ENCODE data around the gene TNN. TPM values are rescaled to one million over a fixed set of nuclear protein-coding genes. Genes with fewer than 3 reads are reported as not detected.

The TNN gene
- total RNA-seq (2013; cell fraction: nucleolus; rRNA removed) = 0.10 and 0.13 TPM in 2 replicates
- total RNA-seq (2014; rRNA removed) = 0.11 and 0.17 TPM in 2 replicates
- total RNA-seq (2014; rRNA removed; fragmentation: Illumina TruSeq; extraction: Trizol) = 0.09 TPM in 2 replicates
- 0.10 TPM in 1 of 2 replicates, not detected in the other for total RNA-seq (2021)
- polyA plus RNA-seq (2011; ENCODE audit: low read depth) = 0.08 TPM
- polyA plus RNA-seq (2011; rRNA removed) = 0.14 and 0.16 TPM in 2 replicates
- polyA plus RNA-seq (2011; cell fraction: cytosol; rRNA removed) = 0.09 and 0.17 TPM in 2 replicates
- 0.03 TPM in 1 of 2 replicates, not detected in the other for polyA plus RNA-seq (2011; cell fraction: nucleus; rRNA removed)
- polyA plus RNA-seq (2012) = 0.18 and 0.22 TPM in 2 replicates
- 0.13 TPM in 1 of 2 replicates, not detected in the other for polyA plus RNA-seq (2014; fragmentation: Illumina TruSeq; extraction: Trizol)
- polyA plus RNA-seq (2014; fragmentation: Nextera tagmentation; extraction: Ambion mirVana) = under 1 TPM; 0.05 to 0.09 TPM
- polyA plus RNA-seq (2014; rRNA removed) = 0.06 and 0.08 TPM in 2 replicates
- under 1 TPM; 0.12 to 0.15 TPM for polyA plus RNA-seq (2016; fragmentation: Nextera tagmentation; extraction: Ambion mirVana)
- 0.05 and 0.07 TPM in 2 replicates for polyA minus RNA-seq (2011; rRNA and poly(A)+ RNA removed)
- polyA minus RNA-seq (2011; cell fraction: cytosol; rRNA and poly(A)+ RNA removed) = not detected in 2 replicates
- polyA minus RNA-seq (2011; cell fraction: nucleus; rRNA and poly(A)+ RNA removed) = not detected in 2 replicates
- percentile 14 among the genes with signal in this experiment for Bru-seq, nascent RNA
- percentile 12 among the genes with signal in this experiment for BruChase-seq, experiment 1, labeled RNA remaining after a 6-hour chase
- BruChase-seq, experiment 2, labeled RNA remaining after a 2-hour chase = percentile 13 among the genes with signal in this experiment
- long read RNA-seq, experiment 1, partial matches to known transcripts = 1 of 2 reads
- long read RNA-seq, experiment 1, other reads (novel, unspliced or antisense) = 1 of 2 reads
- long read RNA-seq, experiment 2, partial matches to known transcripts = 0 of 4 reads
- long read RNA-seq, experiment 2, other reads (novel, unspliced or antisense) = 4 of 4 reads

GRCh38 chr1:175067362-175068106, at the start of gene TNN:
Gene TNN, plus strand, starts transcription at chr1:175067833. Its CDS starts 9,586 bp downstream, at chr1:175077419.
- Histone ChIP-seq H4K20me1 (ENCODE audit: control insufficient read depth, insufficient read depth) (no peaks in the 10 kb centered on the region), H3K4me2 (ENCODE audit: control insufficient read depth, insufficient read depth) (no peak within 1 kb of the TSS), H2AFZ (ENCODE audit: control insufficient read depth, low read depth, low read length) (no peak within 1 kb of the TSS), H3K27ac (ENCODE audit: control insufficient read depth, insufficient read depth) (no peak within 1 kb of the TSS), H3K4me1 (ENCODE audit: control insufficient read depth, insufficient read depth, low read length) (0 out of 2 replicates have a peak, but pooled peaks cover 2% of the 10 kb centered on the region), H3K4me3 (no peak within 1 kb of the TSS), H3K27me3 (replicated peaks in 1 of 2; ENCODE audit: control insufficient read depth in 2 of 2, insufficient read depth in 2 of 2, low read length in 1 of 2) (peaks cover 4 to 5% of the 10 kb centered on the region in 2 experiments; a peak in 3 of 4 replicates), H3K36me3 (ENCODE audit: control insufficient read depth in 2 of 2, insufficient read depth in 2 of 2, low read length in 1 of 2) (no peaks in the 10 kb centered on the region), H3K9ac (ENCODE audit: control insufficient read depth, insufficient read depth, low read length) (no peak within 1 kb of the TSS), H3K79me2 (ENCODE audit: control insufficient read depth, insufficient read depth, low read length) (no peaks in the 10 kb centered on the region), H3K9me3 (replicated peaks; ENCODE audit: control insufficient read depth, insufficient read depth, low read length) (no peaks in the 10 kb centered on the region)
- no TSS peak for BruUV-seq (replicated peaks)
- in situ Hi-C loops (cut with MboI) = no loop called here
- ChIA-PET SMC1A (ENCODE audit: uncharacterized antibody, unreplicated experiment) (interaction anchor here (0.9 to 1.5 kb wide), 3 partner anchors 19 to 58 kb away, joined by 3 to 5 read pairs (median 3); no protein-coding TSS in a partner anchor), RAD21 (ENCODE audit: unreplicated experiment) (interaction anchor here (1.3 kb wide), 1 partner anchor 58 kb away, joined by 4 read pairs; no protein-coding TSS in a partner anchor), POLR2A (no interaction called here), CTCF (interaction anchor here (0.6 to 1.0 kb wide), 3 partner anchors 12 to 44 kb away, joined by 3 read pairs; partner anchors contain the start of gene MRPS14)
- FAIRE-seq (no peak), DNase-seq (ENCODE audit: low read depth, low spot score) (no peak), ATAC-seq (no peak)
- WGBS (ENCODE audit: insufficient coverage, insufficient replicate concordance, low lambda C conversion rate, missing lambda C conversion rate) = 55% methylated on average over 9 of the region's 9 CpGs
- intact Hi-C loops (cut with micrococcal nuclease; ENCODE audit: unreplicated experiment) = no loop called here
- TF ChIP-seq REST (IDR thresholded peaks at IDR 0.05; ENCODE audit: low read depth, low read length) (no peak), YY1 (IDR thresholded peaks at IDR 0.05; ENCODE audit: low read depth, low read length) (no peak), HDAC6 (IDR thresholded peaks at IDR 0.05; ENCODE audit: unreplicated experiment) (no peak), EZH2 (IDR thresholded peaks at IDR 0.05; ENCODE audit: borderline replicate concordance, control insufficient read depth, low read depth, low read length) (no peak), CEBPZ (IDR thresholded peaks at IDR 0.05; ENCODE audit: low read depth, low read length) (no peak), STAT1 (conservative IDR thresholded peaks at IDR 0.05) (no peak), EP300 (IDR thresholded peaks at IDR 0.05; ENCODE audit: borderline replicate concordance in 1 of 2, control insufficient read depth in 1 of 2, low read depth in 2 of 2, low read length in 2 of 2) (no peak), HCFC1 (IDR thresholded peaks at IDR 0.05; ENCODE audit: low read length) (no peak), FOXM1 (IDR thresholded peaks at IDR 0.05; ENCODE audit: low read depth, low read length) (no peak), SUZ12 (IDR thresholded peaks at IDR 0.05; ENCODE audit: unreplicated experiment) (no peak), SUPT20H (IDR thresholded peaks at IDR 0.05; ENCODE audit: borderline replicate concordance, control insufficient read depth, low read depth, low read length) (no peak)

Measured in GM12878 (cell line).